HG03460 (cell line): ENCODE measurements around the gene EBF3.

Experiments
- ATAC-seq: cut with Tn5 transposase; IDR thresholded peaks from one replicate; pipeline ENCODE4 v1.9.1; 2021; ENCODE audit not compliant: unreplicated experiment

The EBF3 gene

GRCh38 chr10:129842031-129842430 is 122.0 kb downstream of the EBF3 start:
- ATAC-seq: no peak

- ATAC-seq: no peak
Measured at GRCh38 chr10:129841590-129841989, 122.5 kb downstream of the EBF3 start.

- ATAC-seq: no peak
Measured at GRCh38 chr10:129841071-129841470, 123.0 kb downstream of the EBF3 start.

GRCh38 chr10:129840196-129840590 is 123.9 kb downstream of the EBF3 start:
- ATAC-seq: no peak

GRCh38 chr10:129839285-129840195 is 124.5 kb downstream of the EBF3 start:
- no peak for ATAC-seq

- no peak for ATAC-seq
Measured at GRCh38 chr10:129838794-129839193, 125.3 kb downstream of the EBF3 start.

GRCh38 chr10:129837909-129838582 is 126.0 kb downstream of the EBF3 start:
- no peak for ATAC-seq

GRCh38 chr10:129836253-129836652 is 127.8 kb downstream of the EBF3 start:
- no peak for ATAC-seq

GRCh38 chr10:129833994-129834739 is 129.9 kb downstream of the EBF3 start:
- no peak for ATAC-seq

GRCh38 chr10:129833468-129833950 is 130.6 kb downstream of the EBF3 start:
- ATAC-seq: no peak

GRCh38 chr10:129832573-129833467 is 131.3 kb downstream of the EBF3 start:
- ATAC-seq: no peak

GRCh38 chr10:129831150-129831549 is 132.9 kb downstream of the EBF3 start:
- ATAC-seq: no peak

- no peak for ATAC-seq
Measured at GRCh38 chr10:129825826-129826225, 138.2 kb downstream of the EBF3 start.

- no peak for ATAC-seq
Measured at GRCh38 chr10:129825221-129825620, 138.9 kb downstream of the EBF3 start.

- ATAC-seq: no peak
Measured at GRCh38 chr10:129820451-129820850, 143.6 kb downstream of the EBF3 start.

GRCh38 chr10:129816656-129817045 is 147.4 kb downstream of the EBF3 start:
- ATAC-seq: no peak

GRCh38 chr10:129815898-129816655 is 148.0 kb downstream of the EBF3 start:
- ATAC-seq: no peak

- no peak for ATAC-seq
Measured at GRCh38 chr10:129814681-129815646, 149.1 kb downstream of the EBF3 start.

GRCh38 chr10:129812398-129812797 is 151.7 kb downstream of the EBF3 start:
- ATAC-seq: no peak
